Ishikawa (cell line): ENCODE data around the gene KDM4F.

ENCODE experiments used
- EP300 ChIP-seq: IDR thresholded peaks from 2 replicates; pipeline ENCODE4 v1.6.1; 2012; ENCODE audit warnings: borderline replicate concordance
- RAD21 ChIP-seq: IDR thresholded peaks from 2 replicates; pipeline ENCODE4 v1.6.1; 2012; ENCODE audit warnings: low read depth
- TAF1 ChIP-seq: IDR thresholded peaks from 2 replicates; pipeline ENCODE4 v1.6.1; 2012; ENCODE audit warnings: low read depth, mild to moderate bottlenecking
- TF ChIP-seq, protein P1 (sequence below): IDR thresholded peaks from 2 replicates; pipeline ENCODE4 v1.6.1; 2012; ENCODE audit warnings: low read depth, mild to moderate bottlenecking
- TF ChIP-seq, protein P2 (sequence below): IDR thresholded peaks from 2 replicates; pipeline ENCODE4 v1.6.1; 2012

DNA sequence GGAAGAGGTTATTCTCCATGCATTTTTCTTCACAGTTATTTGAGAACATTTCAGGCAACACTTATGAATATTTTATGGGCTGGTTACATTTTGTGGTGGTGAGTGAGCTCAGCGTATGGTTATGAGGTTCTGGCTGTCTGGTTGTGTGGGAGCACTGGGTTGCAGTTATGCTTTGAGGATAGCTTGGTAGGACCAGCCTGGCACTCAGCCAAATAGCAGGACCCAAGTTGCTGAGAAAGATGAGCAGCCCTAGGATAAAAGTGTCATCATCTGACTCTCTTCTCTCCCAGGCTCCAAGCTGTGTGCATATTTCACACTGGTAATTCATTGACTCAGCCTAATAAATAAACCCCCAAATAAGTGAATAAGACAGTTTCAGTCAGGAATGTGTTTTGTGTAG, 9.4 kb downstream of the KDM4F start:
- TF ChIP-seq, protein P1, sequence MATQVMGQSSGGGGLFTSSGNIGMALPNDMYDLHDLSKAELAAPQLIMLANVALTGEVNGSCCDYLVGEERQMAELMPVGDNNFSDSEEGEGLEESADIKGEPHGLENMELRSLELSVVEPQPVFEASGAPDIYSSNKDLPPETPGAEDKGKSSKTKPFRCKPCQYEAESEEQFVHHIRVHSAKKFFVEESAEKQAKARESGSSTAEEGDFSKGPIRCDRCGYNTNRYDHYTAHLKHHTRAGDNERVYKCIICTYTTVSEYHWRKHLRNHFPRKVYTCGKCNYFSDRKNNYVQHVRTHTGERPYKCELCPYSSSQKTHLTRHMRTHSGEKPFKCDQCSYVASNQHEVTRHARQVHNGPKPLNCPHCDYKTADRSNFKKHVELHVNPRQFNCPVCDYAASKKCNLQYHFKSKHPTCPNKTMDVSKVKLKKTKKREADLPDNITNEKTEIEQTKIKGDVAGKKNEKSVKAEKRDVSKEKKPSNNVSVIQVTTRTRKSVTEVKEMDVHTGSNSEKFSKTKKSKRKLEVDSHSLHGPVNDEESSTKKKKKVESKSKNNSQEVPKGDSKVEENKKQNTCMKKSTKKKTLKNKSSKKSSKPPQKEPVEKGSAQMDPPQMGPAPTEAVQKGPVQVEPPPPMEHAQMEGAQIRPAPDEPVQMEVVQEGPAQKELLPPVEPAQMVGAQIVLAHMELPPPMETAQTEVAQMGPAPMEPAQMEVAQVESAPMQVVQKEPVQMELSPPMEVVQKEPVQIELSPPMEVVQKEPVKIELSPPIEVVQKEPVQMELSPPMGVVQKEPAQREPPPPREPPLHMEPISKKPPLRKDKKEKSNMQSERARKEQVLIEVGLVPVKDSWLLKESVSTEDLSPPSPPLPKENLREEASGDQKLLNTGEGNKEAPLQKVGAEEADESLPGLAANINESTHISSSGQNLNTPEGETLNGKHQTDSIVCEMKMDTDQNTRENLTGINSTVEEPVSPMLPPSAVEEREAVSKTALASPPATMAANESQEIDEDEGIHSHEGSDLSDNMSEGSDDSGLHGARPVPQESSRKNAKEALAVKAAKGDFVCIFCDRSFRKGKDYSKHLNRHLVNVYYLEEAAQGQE: no peak
- TF ChIP-seq TAF1 (no peak), EP300 (no peak), RAD21 (no peak)
- TF ChIP-seq, protein P2, sequence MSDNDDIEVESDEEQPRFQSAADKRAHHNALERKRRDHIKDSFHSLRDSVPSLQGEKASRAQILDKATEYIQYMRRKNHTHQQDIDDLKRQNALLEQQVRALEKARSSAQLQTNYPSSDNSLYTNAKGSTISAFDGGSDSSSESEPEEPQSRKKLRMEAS: no peak
